Activated CD8-positive, alpha-beta memory T cell treated with anti-CD3 and anti-CD28 coated beads, Interleukin-2, amount 50 U/mL, for 1 hour (primary cell): ENCODE results near the gene NDUFAF7.
"Not testable (repeated sequence)": the region's sequence is repeated elsewhere in the genome, so short reads cannot be mapped to it uniquely, and the experiment has no call there.

Source experiments
- DNase-seq: peaks from one replicate; pipeline ENCODE4 v3.0.0-alpha.2; 2020; ENCODE audit errors: extremely low read depth

Gene NDUFAF7

GRCh38 chr2:37282746-37283145 lies 51.3 kb downstream of the NDUFAF7 start:
- no peak for DNase-seq

GRCh38 chr2:37283207-37283606 lies 51.7 kb downstream of the NDUFAF7 start:
- no peak for DNase-seq

GRCh38 chr2:37284381-37284780 lies 52.9 kb downstream of the NDUFAF7 start:
- DNase-seq: no peak

GRCh38 chr2:37287966-37288365 lies 56.5 kb downstream of the NDUFAF7 start:
- DNase-seq: no peak

GRCh38 chr2:37291680-37292079 lies 60.2 kb downstream of the NDUFAF7 start:
- no peak for DNase-seq

GRCh38 chr2:37294858-37295257 lies 63.4 kb downstream of the NDUFAF7 start:
- not testable (repeated sequence) for DNase-seq

- DNase-seq: no peak
Observed at GRCh38 chr2:37295469-37296073, 64.1 kb downstream of the NDUFAF7 start.

GRCh38 chr2:37297632-37298031 lies 66.2 kb downstream of the NDUFAF7 start:
- no peak for DNase-seq
